SU-DHL-6 (cell line): ENCODE data around the gene FRK.

Source experiments
- H2AFZ ChIP-seq: fragments of 200-600 bp; sonication (generic); 2 replicates; pipeline ENCODE4 v1.6.1; 2014; ENCODE audit warnings: low read depth, mild to moderate bottlenecking, moderate library complexity, mixed read lengths, antibody characterized with exemption, low read length; ENCODE audit not compliant: severe bottlenecking
- H3F3A ChIP-seq: fragments of 200-600 bp; shearing (Covaris generic); 2 replicates; pipeline ENCODE4 v1.6.0; 2016; ENCODE audit warnings: antibody characterized with exemption, mild to moderate bottlenecking; ENCODE audit not compliant: insufficient read depth
- H3K27ac ChIP-seq: fragments of 200-600 bp; sonication (generic); 2 replicates; pipeline ENCODE4 v1.5.1; 2016; ENCODE audit warnings: low read depth, mild to moderate bottlenecking, low read length, moderate library complexity, mixed read lengths
- H3K27me3 ChIP-seq: fragments of 200-600 bp; sonication (generic), shearing (Covaris generic); 2 replicates; pipeline ENCODE4 v1.6.0; 2014; ENCODE audit warnings: mild to moderate bottlenecking, low read length
- H3K36me3 ChIP-seq: fragments of 200-600 bp; sonication (generic); 2 replicates; pipeline ENCODE4 v1.6.1; 2014; ENCODE audit warnings: mild to moderate bottlenecking, low read length, mixed read lengths
- H3K4me2 ChIP-seq: fragments of 300-600, 200-600 bp; shearing (Covaris generic), sonication (generic); 2 replicates; pipeline ENCODE4 v1.6.0; 2014; ENCODE audit warnings: low read length, low read depth, mild to moderate bottlenecking; ENCODE audit not compliant: poor library complexity, severe bottlenecking
- H3K4me3 ChIP-seq: fragments of 200-600 bp; sonication (generic); 2 replicates; pipeline ENCODE4 v1.5.1; 2014; ENCODE audit warnings: antibody characterized with exemption, low read length, mild to moderate bottlenecking, mixed read lengths; ENCODE audit not compliant: insufficient read depth, poor library complexity, severe bottlenecking
- H3K79me2 ChIP-seq: fragments of 200-600 bp; sonication (generic); 2 replicates; pipeline ENCODE4 v1.6.1; 2014; ENCODE audit warnings: mild to moderate bottlenecking, low read length, moderate library complexity; ENCODE audit not compliant: insufficient read depth
- H3K9ac ChIP-seq: fragments of 200-600 bp; sonication (generic); 2 replicates; pipeline ENCODE4 v1.7.0; 2014; ENCODE audit warnings: mild to moderate bottlenecking, low read length
- H3K9me2 ChIP-seq: fragments of 200-600 bp; sonication (generic); replicated peaks from 2 replicates; pipeline ENCODE4 v1.6.1; 2014; ENCODE audit warnings: low read length; ENCODE audit not compliant: insufficient read depth
- H3K9me3 ChIP-seq: fragments of 200-600 bp; sonication (generic); 2 replicates; pipeline ENCODE4 v1.6.1; 2014; ENCODE audit warnings: low read length, mixed read lengths; ENCODE audit not compliant: insufficient read depth
- H4K20me1 ChIP-seq: fragments of 200-600 bp; sonication (generic); 2 replicates; pipeline ENCODE4 v1.6.1; 2014; ENCODE audit warnings: low read depth, mild to moderate bottlenecking, antibody characterized with exemption, low read length, moderate library complexity, mixed read lengths
- CTCF ChIP-seq: fragments of 200-600 bp; sonication (generic); IDR thresholded peaks from one replicate; pipeline ENCODE4 v1.5.1; 2017; ENCODE audit warnings: antibody characterized with exemption, mild to moderate bottlenecking, low read length, moderate library complexity; ENCODE audit not compliant: insufficient read depth, poor library complexity, severe bottlenecking
- EZH2phosphoT487 ChIP-seq: fragments of 200-600 bp; sonication (generic), shearing (Covaris generic); conservative IDR thresholded peaks from 2 replicates; pipeline ENCODE4 v1.6.1; 2018; ENCODE audit warnings: mild to moderate bottlenecking, antibody characterized with exemption, low read length, moderate library complexity, mixed read lengths

The FRK gene

GRCh38 chr6:116101790-116102189, 41.1 kb upstream of the FRK start:
- H3K9ac ChIP-seq, result peak overlapping the region; percentile 72
- H4K20me1 ChIP-seq, result 0 out of 2 replicates have a peak, but pooled peaks cover 5% of the 10 kb centered on the region
- no peaks in the 10 kb centered on the region for H3K27me3 ChIP-seq
- TF ChIP-seq EZH2phosphoT487 (no peak), CTCF (no peak)
- peak overlapping the region; percentile 63 for H3K4me3 ChIP-seq
- H3K9me2 ChIP-seq, result no peaks in the 10 kb centered on the region
- no peak overlapping the region for H2AFZ ChIP-seq
- H3K9me3 ChIP-seq, result no peaks in the 10 kb centered on the region
- no peak overlapping the region for H3K27ac ChIP-seq
- H3K79me2 ChIP-seq, result no peaks in the 10 kb centered on the region
- H3F3A ChIP-seq, result 0 out of 2 replicates have a peak, but pooled peaks cover 8% of the 10 kb centered on the region
- H3K4me2 ChIP-seq, result peak overlapping the region; percentile 93
- no peaks in the 10 kb centered on the region for H3K36me3 ChIP-seq

DNA sequence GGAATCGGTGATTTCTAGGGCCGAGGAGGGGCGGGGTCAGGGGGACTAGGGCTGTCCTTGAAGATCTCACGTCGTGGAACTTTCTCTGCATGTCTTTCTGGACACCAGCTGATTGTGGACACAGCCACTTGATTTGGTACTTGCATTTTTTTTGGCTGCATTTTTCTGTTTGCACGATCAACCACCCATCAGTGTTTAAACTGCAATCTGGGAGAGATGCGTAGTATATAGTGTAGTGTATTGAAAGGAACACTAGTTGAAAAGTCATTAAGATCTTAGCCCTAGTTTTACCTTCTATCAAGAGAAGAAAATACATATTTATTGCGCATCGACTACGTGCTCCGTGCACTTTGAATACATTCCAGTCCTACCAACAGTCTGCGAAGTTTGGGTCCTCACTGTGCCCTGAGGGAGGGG, 40.6 kb upstream of the FRK start:
- TF ChIP-seq EZH2phosphoT487 (no peak), CTCF (no peak)
- peak overlapping the region; percentile 60 for H3K27ac ChIP-seq
- peak overlapping the region; percentile 72 for H3K9ac ChIP-seq
- H3K4me3 ChIP-seq, result peak overlapping the region; percentile 63
- peak overlapping the region; percentile 93 for H3K4me2 ChIP-seq
- H3K27me3 ChIP-seq, result no peaks in the 10 kb centered on the region
- H3K9me2 ChIP-seq, result no peaks in the 10 kb centered on the region
- H3K79me2 ChIP-seq, result no peaks in the 10 kb centered on the region
- H3F3A ChIP-seq, result 0 out of 2 replicates have a peak, but pooled peaks cover 8% of the 10 kb centered on the region
- 0 out of 2 replicates have a peak, but pooled peaks cover 5% of the 10 kb centered on the region for H4K20me1 ChIP-seq
- H3K9me3 ChIP-seq, result peaks cover 5% of the 10 kb centered on the region; the same call in 1 of the 2 replicates
- peak overlapping the region; percentile 96 for H2AFZ ChIP-seq
- no peaks in the 10 kb centered on the region for H3K36me3 ChIP-seq

DNA sequence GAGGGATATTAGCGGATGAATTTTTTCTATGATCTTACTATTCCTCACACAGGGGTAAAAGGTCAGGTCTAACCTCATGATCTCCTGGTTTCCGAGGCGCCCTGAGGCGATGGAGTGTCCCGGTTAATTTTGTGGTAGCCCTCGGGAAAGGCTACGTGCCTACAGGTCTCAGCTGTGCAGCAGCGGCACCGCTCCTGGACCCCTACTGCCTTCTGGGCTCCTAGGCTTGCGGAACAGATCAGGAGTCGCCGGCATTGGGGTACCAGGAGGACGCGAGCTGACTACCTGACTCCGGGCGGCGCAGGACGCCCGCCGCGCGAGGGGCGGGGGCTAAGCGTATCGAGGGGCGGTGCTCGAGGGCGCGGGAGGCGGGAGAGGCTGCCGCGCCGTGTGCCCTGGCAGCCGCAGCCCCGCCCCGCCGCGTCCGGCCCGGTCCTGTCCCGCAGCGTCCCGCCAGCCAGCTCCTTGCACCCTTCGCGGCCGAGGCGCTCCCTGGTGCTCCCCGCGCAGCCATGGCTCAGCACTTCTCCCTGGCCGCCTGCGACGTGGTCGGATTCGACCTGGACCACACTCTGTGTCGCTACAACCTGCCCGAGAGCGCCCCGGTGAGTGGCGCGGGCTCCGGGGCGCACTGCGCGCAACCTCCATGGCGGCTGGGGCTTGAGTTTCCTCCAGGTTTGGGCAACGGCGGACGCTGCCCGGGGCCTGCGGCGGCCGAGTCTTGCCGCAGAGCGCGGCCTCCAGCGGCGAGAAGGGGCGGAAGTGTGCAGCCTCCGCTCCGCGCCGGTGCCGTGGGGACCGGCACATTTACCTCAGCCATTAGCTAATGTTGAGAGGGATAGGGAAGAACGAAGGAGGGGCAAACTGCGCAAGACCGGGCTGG, 40.0 kb upstream of the FRK start, which contains the start of gene NT5DC1:
Gene NT5DC1, plus strand, starts transcription at position 435 of the 883 bp plus-strand sequence. Its CDS starts 78 bp downstream, at position 513.
- Histone ChIP-seq H2AFZ (peak within 1 kb of the TSS; percentile 96), H3K9me3 (peaks cover 9% of the 10 kb centered on the region; the same call in 1 of the 2 replicates)

More for the DNA sequence above, 40.0 kb upstream of the FRK start, which contains the start of gene NT5DC1:
- peak within 1 kb of the TSS; percentile 60 for H3K27ac ChIP-seq
- H3F3A ChIP-seq, result 0 out of 2 replicates have a peak, but pooled peaks cover 8% of the 10 kb centered on the region
- H4K20me1 ChIP-seq, result 0 out of 2 replicates have a peak, but pooled peaks cover 5% of the 10 kb centered on the region
- peak within 1 kb of the TSS; percentile 72 for H3K9ac ChIP-seq
- H3K79me2 ChIP-seq, result no peaks in the 10 kb centered on the region
- no peak for TF ChIP-seq EZH2phosphoT487
- peak; percentile 12 for TF ChIP-seq CTCF
- no peaks in the 10 kb centered on the region for H3K27me3 ChIP-seq
- H3K4me3 ChIP-seq, result peak within 1 kb of the TSS; percentile 63
- H3K9me2 ChIP-seq, result no peaks in the 10 kb centered on the region
- no peaks in the 10 kb centered on the region for H3K36me3 ChIP-seq
- H3K4me2 ChIP-seq, result peak within 1 kb of the TSS; percentile 93
